Fibroblast of lung (primary cell): ENCODE results near the gene SPON1.

Experiments used
- EZH2 ChIP-seq: IDR thresholded peaks from 2 replicates; pipeline ENCODE4 v1.5.1; 2012; ENCODE audit warnings: low read length, control low read depth, mild to moderate bottlenecking; ENCODE audit errors: missing control alignments
- TF ChIP-seq, protein P1 (sequence below), 2 donors: IDR thresholded peaks in 1 of 2; conservative IDR thresholded peaks in 1 of 2; 1 replicate in 1 of 2; 2 replicates in 1 of 2; pipeline ENCODE4 v1.5.1; 2011 to 2012; ENCODE audit warnings: low read length in 2 of 2, control low read depth in 1 of 2, inconsistent platforms in 1 of 2, low read depth in 1 of 2, mild to moderate bottlenecking in 1 of 2

DNA sequence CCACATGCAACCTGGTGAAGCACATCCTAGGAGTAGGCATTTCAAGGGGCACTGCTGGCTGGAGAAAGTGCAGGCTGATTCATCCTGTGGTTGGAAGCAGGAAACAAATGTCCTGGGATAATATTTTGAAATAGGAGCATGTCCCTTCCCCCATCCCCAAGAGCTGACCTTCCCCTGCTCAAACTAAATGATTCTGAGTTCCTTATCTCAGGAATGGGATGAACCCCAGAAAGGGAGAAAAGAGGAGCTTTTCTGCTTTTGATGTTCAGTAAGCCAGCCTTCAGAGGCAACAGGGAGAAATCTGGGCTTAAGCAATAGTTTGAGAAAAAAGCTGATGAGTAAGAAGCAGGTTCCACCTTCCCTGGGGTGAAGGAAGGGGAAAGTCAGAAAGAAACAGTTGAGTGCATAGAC lies 19.5 kb upstream of the SPON1 start:
- TF ChIP-seq, protein P1, sequence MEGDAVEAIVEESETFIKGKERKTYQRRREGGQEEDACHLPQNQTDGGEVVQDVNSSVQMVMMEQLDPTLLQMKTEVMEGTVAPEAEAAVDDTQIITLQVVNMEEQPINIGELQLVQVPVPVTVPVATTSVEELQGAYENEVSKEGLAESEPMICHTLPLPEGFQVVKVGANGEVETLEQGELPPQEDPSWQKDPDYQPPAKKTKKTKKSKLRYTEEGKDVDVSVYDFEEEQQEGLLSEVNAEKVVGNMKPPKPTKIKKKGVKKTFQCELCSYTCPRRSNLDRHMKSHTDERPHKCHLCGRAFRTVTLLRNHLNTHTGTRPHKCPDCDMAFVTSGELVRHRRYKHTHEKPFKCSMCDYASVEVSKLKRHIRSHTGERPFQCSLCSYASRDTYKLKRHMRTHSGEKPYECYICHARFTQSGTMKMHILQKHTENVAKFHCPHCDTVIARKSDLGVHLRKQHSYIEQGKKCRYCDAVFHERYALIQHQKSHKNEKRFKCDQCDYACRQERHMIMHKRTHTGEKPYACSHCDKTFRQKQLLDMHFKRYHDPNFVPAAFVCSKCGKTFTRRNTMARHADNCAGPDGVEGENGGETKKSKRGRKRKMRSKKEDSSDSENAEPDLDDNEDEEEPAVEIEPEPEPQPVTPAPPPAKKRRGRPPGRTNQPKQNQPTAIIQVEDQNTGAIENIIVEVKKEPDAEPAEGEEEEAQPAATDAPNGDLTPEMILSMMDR (conservative IDR thresholded peaks at IDR 0.05 in 1 of 2, IDR thresholded peaks at IDR 0.05 in 1 of 2; ENCODE audit: low read depth in 1 of 2, low read length in 2 of 2) = no peak
- TF ChIP-seq EZH2 = no peak
